COLO668 (cell line): ENCODE results near the gene PRSS21.

ENCODE experiments used
- DNase-seq: peaks from one replicate; lab custom pipeline; 2025; ENCODE audit not compliant: unreplicated experiment; lab: John Stamatoyannopoulos, UW

Gene PRSS21

DNA sequence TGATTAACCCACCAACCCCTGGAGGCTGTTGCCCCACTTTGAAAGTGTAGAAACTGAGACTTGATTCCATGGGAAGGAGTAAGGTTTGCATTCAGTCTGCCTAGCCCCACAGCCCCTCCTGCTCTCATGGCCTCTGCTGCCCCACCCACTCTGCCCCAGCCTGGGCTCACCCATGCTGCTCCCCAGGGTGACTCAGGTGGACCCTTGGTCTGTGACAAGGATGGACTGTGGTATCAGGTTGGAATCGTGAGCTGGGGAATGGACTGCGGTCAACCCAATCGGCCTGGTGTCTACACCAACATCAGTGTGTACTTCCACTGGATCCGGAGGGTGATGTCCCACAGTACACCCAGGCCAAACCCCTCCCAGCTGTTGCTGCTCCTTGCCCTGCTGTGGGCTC, 12.3 kb upstream of the PRSS21 start:
- no peak for DNase-seq

GRCh38 chr16:2806286-2806685, 10.8 kb upstream of the PRSS21 start:
- DNase-seq: no peak

DNA sequence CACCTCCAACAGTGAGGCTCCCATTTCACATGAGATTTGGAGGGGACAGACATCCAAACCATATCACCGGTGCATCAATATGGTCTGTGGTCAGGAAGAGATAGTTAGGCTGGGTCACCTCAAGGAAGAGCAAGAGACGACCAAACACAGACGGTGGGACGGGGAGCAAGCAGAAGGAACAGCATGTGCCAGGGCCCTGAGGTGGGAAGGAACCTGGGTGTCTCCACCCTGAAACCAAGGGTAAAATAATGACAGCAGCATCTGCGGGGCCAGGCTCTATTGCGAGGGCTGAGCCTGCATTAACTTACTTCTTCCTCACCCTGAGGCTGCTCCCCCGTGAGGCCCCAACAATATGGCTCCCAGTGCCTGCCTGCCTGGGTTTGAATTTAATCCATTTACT, 8.9 kb upstream of the PRSS21 start:
- no peak for DNase-seq

DNA sequence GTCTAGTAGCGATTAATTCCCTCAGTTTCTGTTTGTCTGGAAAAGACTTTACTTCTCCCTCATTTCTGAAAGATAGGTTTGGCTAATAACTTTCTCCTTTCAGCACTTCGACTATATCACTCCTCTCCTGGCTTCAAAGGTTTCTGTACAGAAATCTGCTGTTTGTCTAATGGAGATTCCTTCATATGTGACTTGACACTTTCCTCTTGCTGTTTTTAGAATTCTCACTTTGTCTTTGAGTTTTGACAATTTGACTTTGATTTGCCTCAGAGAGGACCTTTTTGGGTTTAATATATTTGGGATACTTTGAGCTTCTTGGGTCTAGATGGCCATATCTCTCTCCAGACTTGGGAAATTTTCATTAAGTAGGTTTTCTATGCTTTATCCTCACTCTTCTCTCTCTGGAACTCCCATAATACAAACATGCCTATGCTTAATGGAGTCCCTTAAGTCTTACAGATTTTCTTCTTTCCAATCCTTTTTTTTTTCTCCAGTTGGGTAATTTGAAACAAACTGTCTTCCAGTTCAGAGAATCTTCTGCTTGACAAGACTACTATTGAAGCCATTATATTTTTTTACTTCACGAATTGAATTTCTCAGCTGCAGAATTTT, 7.8 kb upstream of the PRSS21 start:
- no peak for DNase-seq

DNA sequence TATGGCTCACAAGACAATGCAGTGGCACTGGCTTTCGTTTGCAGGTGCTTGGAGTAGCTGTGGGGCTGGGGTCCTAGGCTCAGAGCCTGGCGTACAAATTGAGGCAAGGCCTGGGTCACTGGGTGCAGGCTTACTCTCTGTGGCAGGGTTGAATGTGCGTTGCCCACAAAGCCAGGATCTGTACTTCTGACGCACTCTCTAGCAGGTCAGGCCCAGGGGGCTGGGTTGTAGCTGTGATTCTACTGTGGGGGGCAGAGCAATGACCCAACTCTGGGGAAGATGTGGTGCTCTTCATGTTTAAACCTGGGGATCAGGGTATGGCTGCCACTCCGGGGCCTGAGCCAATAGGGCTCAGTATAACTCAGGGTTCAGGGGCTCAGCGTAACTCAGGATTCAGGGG, 6.4 kb upstream of the PRSS21 start:
- DNase-seq: no peak

DNA sequence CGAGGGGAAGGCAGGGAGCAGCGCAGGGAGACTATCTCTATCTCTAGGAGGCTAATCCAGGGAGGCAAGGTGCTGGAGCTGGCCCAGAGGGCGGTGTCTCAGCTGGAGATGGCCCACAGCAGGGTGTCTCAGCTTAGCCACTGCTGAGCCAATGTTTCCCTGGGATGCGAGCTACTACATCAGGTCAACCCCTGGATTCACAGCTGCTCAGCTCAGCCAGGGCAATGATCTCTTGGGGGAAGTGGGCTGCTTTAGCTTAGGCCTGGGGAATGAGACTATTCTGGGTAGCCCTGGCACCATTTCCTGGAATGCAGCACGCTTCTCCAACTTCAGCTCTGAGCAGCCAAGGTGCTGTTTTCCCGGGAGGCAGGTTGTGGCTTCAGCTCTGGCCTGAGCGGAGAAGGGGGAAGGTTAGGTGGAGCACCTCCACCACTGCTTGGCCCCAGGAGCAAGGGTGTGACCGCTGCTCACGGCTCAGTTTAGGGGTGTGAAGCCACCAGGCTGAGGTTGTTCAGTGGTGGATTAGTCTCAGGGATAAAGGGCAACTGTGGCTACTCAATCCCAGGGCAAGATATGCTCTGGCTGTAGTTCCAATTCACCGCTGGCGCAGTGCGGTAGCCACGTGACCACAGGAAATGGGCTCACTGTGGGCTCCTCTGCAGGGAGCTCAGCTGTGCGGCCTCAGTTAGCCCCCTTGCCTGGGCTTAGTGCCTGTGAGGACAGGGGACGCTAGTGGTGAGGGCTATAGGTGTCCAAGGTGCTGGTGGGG, 5.2 kb upstream of the PRSS21 start:
- DNase-seq: no peak

DNA sequence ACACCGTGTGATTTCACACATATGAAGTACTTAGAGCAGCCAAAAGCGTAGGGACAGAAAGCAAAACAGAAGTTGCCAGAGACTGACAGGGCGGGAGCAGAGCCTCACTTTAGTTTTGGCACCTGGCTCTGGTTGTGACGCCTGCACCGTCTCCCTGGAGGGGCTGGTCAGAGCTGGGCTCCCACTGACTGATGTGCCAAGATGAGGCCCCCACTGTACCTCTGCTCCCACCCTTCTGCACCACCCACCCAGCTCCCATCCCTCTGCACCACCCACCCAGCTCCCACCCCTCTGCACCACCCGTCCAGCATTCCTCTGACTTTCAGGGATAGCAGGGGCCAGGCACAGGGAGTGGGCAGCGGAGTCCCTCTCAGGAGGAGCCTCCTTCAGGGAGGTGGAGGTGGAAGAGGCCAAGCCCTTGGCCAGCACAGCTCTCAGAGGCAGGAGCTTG, 3.2 kb upstream of the PRSS21 start:
- no peak for DNase-seq

GRCh38 chr16:2814551-2815298, 2.3 kb upstream of the PRSS21 start:
- DNase-seq: no peak

- no peak for DNase-seq
Measured at GRCh38 chr16:2815299-2815771, 1.7 kb upstream of the PRSS21 start.

- DNase-seq: no peak
Measured at GRCh38 chr16:2817340-2818271, 569 bp downstream of the PRSS21 start.

- no peak for DNase-seq
Measured at GRCh38 chr16:2818272-2818876, 1.3 kb downstream of the PRSS21 start.

- DNase-seq: no peak
Measured at GRCh38 chr16:2819179-2819938, 2.3 kb downstream of the PRSS21 start.

- no peak for DNase-seq
Measured at GRCh38 chr16:2819939-2820835, 3.1 kb downstream of the PRSS21 start.

DNA sequence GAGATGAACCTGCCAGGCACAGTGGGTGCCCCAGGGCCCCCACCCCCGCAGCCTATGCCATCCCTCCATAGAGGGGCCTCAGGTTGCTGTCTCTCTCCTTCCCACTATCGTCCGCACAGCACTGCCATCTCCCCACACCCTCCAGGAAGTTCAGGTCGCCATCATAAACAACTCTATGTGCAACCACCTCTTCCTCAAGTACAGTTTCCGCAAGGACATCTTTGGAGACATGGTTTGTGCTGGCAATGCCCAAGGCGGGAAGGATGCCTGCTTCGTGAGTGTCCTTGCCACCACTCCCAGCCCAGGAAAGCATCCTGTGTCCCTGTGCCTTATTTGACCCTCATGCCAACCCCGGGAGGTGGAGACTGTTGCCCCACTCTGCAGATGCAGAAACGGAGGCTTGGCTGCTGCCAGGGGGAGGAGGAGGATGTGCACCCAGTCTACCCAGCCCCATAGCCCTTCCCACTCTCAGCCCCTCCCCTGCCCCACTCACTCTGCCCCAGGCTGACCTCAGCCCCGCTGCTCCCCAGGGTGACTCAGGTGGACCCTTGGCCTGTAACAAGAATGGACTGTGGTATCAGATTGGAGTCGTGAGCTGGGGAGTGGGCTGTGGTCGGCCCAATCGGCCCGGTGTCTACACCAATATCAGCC, 3.9 kb downstream of the PRSS21 start:
- no peak for DNase-seq

- no peak for DNase-seq
Measured at GRCh38 chr16:2821487-2822157, 4.6 kb downstream of the PRSS21 start.

- no peak for DNase-seq
Measured at GRCh38 chr16:2822158-2822495, 5.1 kb downstream of the PRSS21 start.

DNA sequence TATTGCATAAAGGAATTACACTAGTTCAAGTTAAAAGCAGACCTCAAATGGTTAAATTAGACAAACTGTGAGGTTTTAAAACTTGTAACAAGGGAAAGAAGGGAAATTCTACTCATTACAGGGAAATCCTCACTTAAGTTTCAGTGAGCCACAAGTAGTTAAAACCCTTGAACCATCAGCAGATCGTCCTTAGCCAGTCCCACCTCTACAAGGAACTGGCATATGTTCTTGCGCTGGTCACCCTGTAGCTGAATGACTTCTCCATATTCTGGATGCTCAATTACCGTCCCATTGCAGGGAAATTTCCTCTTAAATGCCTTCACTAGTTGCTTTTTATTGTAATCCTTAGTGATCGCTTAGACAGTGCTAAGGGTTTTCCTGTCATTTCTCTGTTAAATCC, 5.5 kb downstream of the PRSS21 start:
- DNase-seq: no peak

DNA sequence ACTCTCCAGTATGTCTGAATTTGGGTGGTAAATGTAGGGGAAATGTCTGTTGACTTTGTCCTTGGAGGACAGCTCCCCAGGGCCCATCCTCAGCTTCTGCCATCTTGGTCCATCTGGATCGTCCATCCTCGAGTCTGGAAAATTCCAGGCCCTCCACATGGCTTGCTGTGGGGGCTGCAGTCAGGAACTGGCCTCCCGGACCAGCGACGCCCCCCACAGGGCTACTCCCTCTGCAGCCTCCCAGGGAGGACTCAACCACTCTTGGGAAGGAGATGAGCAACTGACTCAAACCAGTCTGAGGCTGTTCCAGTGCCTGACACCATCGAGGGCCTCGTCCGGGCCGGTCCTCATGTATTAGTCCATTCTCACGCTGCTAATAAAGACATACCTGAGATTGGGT, 7.6 kb downstream of the PRSS21 start:
- DNase-seq: no peak
